ENCODE data around the gene RIC8B. TPM values are rescaled to one million over a fixed set of nuclear protein-coding genes. Genes with fewer than 3 reads are reported as not detected.

Gene RIC8B
- total RNA-seq, 1 experiment from 2014 or later = 29.0 TPM

- peaks cover 46% of the 10 kb centered on the region for H3K27me3 Mint-ChIP-seq (ENCODE audit: low read depth)
- no peak overlapping the region for H4K91ac ChIP-seq (ENCODE audit: insufficient read length, low read depth, low read length)
- no peak overlapping the region for H2BK12ac ChIP-seq (ENCODE audit: insufficient read length, low read depth, low read length)
These were observed 126.8 kb downstream of the RIC8B start for GRCh38 chr12:106901276-106901675.

More at GRCh38 chr12:106901276-106901675, 126.8 kb downstream of the RIC8B start:
- TF ChIP-seq CTCF (conservative IDR thresholded peaks at IDR 0.05) = no peak
- DNase-seq = no peak
- Histone ChIP-seq H2BK20ac (ENCODE audit: low read depth, low read length, poor library complexity, severe bottlenecking) (no peak overlapping the region), H3K9ac (ENCODE audit: extremely low read depth, insufficient read length, low read length) (no peak overlapping the region), H3K27ac (ENCODE audit: insufficient read length, low read depth, low read length) (no peak overlapping the region), H4K20me1 (ENCODE audit: control insufficient read depth, insufficient read depth, insufficient read length) (no peaks in the 10 kb centered on the region), H3K27me3 (ENCODE audit: insufficient read depth, low read length) (peaks cover 2% of the 10 kb centered on the region; the same call in 1 of the 2 replicates), H3K14ac (ENCODE audit: insufficient read depth, low read length) (no peak overlapping the region), H3K79me1 (ENCODE audit: insufficient read depth, low read depth, low read length, poor library complexity, severe bottlenecking) (no peaks in the 10 kb centered on the region), H3K56ac (ENCODE audit: insufficient read length, low read depth, low read length) (no peak overlapping the region), H3K4me1 (ENCODE audit: insufficient read depth, low read length) (peaks cover 4% of the 10 kb centered on the region; the same call in 1 of the 2 replicates), H2AFZ (ENCODE audit: low read length) (no peak overlapping the region), H4K5ac (ENCODE audit: insufficient read length, low read depth, low read length) (no peak overlapping the region), H3K9me3 (ENCODE audit: control insufficient read depth, low read depth, low read length) (no peaks in the 10 kb centered on the region), H3K4ac (ENCODE audit: low read depth, low read length) (no peak overlapping the region), H3T11ph (ENCODE audit: low read length) (no peak overlapping the region), H2AK5ac (ENCODE audit: insufficient read length, low read length) (no peak overlapping the region), H3K23me2 (ENCODE audit: insufficient read length, low read depth, low read length, poor library complexity, severe bottlenecking) (peaks cover 4% of the 10 kb centered on the region), H2BK5ac (ENCODE audit: insufficient read length, low read length) (no peak overlapping the region), H4K8ac (replicated peaks; ENCODE audit: insufficient read length, low read depth, low read length) (no peak overlapping the region), H3K79me2 (ENCODE audit: insufficient read depth, low read length) (no peaks in the 10 kb centered on the region), H3K18ac (ENCODE audit: insufficient read length, low read depth, low read length) (no peak overlapping the region), H3K23ac (ENCODE audit: insufficient read length, low read depth, low read length) (no peak overlapping the region), H2BK120ac (ENCODE audit: low read depth, low read length, poor library complexity, severe bottlenecking) (no peak overlapping the region), H3K4me2 (ENCODE audit: insufficient read depth, insufficient read length, low read length) (no peak overlapping the region), H2BK15ac (ENCODE audit: low read depth, low read length) (no peak overlapping the region)
- Mint-ChIP-seq H3K9me3 (no peaks in the 10 kb centered on the region; a peak in 1 of 5 replicates), H3K27ac (no peak overlapping the region), H3K36me3 (ENCODE audit: insufficient read depth in 1 of 3, low read depth in 3 of 3) (no peaks in the 10 kb centered on the region), H3K4me3 (no peak overlapping the region), H3K4me1 (peaks cover 26 to 29% of the 10 kb centered on the region in 2 experiments)
- no CpG with 5 or more reads among the region's 1 CpG for WGBS (ENCODE audit: extremely low coverage, insufficient read length, low lambda C conversion rate)

Data from H9 (cell line).